ACC112 (cell line): ENCODE results near the gene ZFYVE28.

Experiments used
- H2AFZ ChIP-seq: fragments of 200-600 bp; sonication (generic); one replicate; pipeline ENCODE4 v1.6.0; 2017; ENCODE audit warnings: antibody characterized with exemption, low read length; ENCODE audit not compliant: unreplicated experiment
- H3K27ac ChIP-seq: fragments of 200-600 bp; sonication (generic); 2 replicates; pipeline ENCODE4 v1.5.1; 2014; ENCODE audit warnings: low read depth, mild to moderate bottlenecking, antibody characterized with exemption, low read length, moderate library complexity
- H3K27me3 ChIP-seq: fragments of 200-600 bp; sonication (generic); 2 replicates; pipeline ENCODE4 v1.6.1; 2014; ENCODE audit warnings: mild to moderate bottlenecking, antibody characterized with exemption, low read length, moderate library complexity, mixed read lengths; ENCODE audit not compliant: insufficient read depth
- H3K36me3 ChIP-seq: fragments of 200-600 bp; sonication (generic); 2 replicates; pipeline ENCODE4 v1.6.1; 2016; ENCODE audit warnings: mild to moderate bottlenecking, antibody characterized with exemption, low read length, moderate library complexity, mixed read lengths; ENCODE audit not compliant: insufficient read depth
- H3K4me1 ChIP-seq: fragments of 200-600 bp; sonication (generic); one replicate; pipeline ENCODE4 v1.6.1; 2016; ENCODE audit warnings: low read length, mixed read lengths; ENCODE audit not compliant: insufficient read depth, unreplicated experiment, control insufficient read depth
- H3K4me3 ChIP-seq: fragments of 200-600 bp; sonication (generic); 2 replicates; pipeline ENCODE4 v1.5.1; 2014; ENCODE audit warnings: mild to moderate bottlenecking, low read depth, low read length
- H3K79me2 ChIP-seq: fragments of 200-600 bp; sonication (generic); one replicate; pipeline ENCODE4 v1.6.0; 2016; ENCODE audit warnings: low read length; ENCODE audit not compliant: control insufficient read depth, unreplicated experiment, insufficient read depth

Gene ZFYVE28

GRCh38 chr4:2445130-2445529 is 26.7 kb upstream of the ZFYVE28 start:
- H3K27me3 ChIP-seq, result peaks cover 12% of the 10 kb centered on the region
- H2AFZ ChIP-seq, result no peak overlapping the region
- H3K36me3 ChIP-seq, result no peaks in the 10 kb centered on the region
- H3K79me2 ChIP-seq, result no peaks in the 10 kb centered on the region
- no peak overlapping the region for H3K27ac ChIP-seq
- no peak overlapping the region for H3K4me3 ChIP-seq
- no peaks in the 10 kb centered on the region for H3K4me1 ChIP-seq

DNA sequence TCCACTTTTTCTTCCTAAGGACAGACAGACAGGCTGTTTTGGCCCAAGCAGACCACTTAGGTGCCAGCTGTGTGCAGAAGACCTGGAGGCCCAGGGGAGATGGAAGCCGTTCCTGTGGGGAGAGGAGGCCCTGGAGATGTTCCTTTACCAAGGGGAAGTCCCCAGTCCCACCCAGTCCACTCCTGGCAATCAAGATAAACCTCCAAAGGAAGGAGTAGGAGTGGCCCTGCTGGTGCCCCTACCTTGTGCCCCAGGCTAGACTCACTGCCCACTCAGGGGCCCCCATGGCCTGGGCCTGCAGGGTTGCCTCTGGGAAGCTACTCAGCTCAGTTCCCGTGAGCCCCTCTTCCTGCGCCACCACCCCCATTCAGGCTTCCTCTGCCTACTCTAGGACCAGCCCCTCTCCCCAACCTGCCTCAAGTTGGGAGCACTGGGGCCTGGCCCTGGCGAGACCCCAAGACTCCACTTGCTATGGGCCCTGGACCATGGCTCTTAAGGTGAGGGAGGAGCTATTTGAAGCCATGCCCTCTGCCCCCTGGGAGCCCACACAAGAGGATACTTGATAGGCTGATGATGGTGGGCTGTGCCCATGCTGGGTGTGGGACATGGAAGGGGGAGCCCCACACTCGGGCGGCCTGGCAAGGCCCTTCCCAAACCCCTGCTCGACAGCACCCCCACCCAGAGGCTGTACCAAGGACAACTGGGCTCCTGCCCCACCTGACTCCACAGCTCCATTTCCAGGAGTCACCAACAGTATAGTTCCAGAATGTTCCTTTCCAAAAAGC is 25.7 kb upstream of the ZFYVE28 start:
- Histone ChIP-seq H3K27me3 (peaks cover 12% of the 10 kb centered on the region), H3K79me2 (no peaks in the 10 kb centered on the region), H3K27ac (no peak overlapping the region), H3K36me3 (no peaks in the 10 kb centered on the region), H3K4me1 (no peaks in the 10 kb centered on the region), H2AFZ (no peak overlapping the region), H3K4me3 (no peak overlapping the region)

- Histone ChIP-seq H3K4me3 (no peak overlapping the region), H3K36me3 (no peaks in the 10 kb centered on the region), H2AFZ (no peak overlapping the region), H3K79me2 (no peaks in the 10 kb centered on the region), H3K27me3 (peaks cover 9% of the 10 kb centered on the region), H3K4me1 (no peaks in the 10 kb centered on the region), H3K27ac (no peak overlapping the region)
Observed at GRCh38 chr4:2443061-2443730, 24.8 kb upstream of the ZFYVE28 start.

DNA sequence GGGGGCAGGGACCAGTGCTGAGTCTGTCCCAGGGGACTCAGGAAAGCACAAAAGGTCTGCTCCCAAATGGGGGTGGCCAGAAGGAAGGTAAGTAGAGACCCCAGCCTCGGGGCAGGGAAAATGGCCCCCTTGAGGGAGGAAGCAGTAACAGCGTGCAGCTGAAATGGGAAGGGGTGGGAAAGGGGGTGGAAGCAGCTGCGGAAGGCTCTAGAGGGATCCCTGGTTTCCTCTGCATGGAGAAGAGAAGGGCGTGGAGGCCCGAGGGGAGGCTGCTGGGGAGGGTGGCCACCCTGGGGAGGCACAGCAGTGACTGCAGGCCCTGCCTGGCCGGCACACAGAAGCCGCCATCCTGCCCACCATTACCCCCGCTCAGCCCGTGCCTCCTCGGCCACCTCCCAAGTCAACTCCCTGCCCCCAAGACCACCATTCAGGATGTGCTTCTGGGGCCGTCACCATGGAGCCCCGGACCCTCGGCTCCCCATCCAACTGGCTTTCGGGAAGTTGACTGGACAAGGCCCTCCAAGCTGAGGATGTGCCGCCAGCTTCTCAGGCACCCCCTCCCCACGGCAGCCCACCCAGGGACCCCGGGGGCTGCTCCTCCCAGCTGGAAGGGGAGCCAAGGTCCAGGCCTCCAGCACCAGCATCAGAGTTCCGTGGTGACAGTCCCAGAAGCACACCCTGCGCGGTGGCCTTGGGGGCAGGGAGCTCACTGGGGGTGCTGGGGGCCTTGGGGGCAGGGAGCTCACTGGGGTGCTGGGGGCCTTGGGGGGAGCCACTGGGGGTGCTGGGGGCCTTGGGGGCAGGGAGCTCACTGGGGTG is 23.9 kb upstream of the ZFYVE28 start:
- no peaks in the 10 kb centered on the region for H3K79me2 ChIP-seq
- H3K27me3 ChIP-seq, result peaks cover 9% of the 10 kb centered on the region
- H3K4me1 ChIP-seq, result no peaks in the 10 kb centered on the region
- no peaks in the 10 kb centered on the region for H3K36me3 ChIP-seq
- no peak overlapping the region for H2AFZ ChIP-seq
- H3K27ac ChIP-seq, result no peak overlapping the region
- no peak overlapping the region for H3K4me3 ChIP-seq

GRCh38 chr4:2441393-2442174 is 23.1 kb upstream of the ZFYVE28 start:
- Histone ChIP-seq H3K36me3 (no peaks in the 10 kb centered on the region), H3K4me3 (no peak overlapping the region), H3K27ac (no peak overlapping the region), H3K4me1 (no peaks in the 10 kb centered on the region), H2AFZ (no peak overlapping the region), H3K27me3 (peaks cover 2% of the 10 kb centered on the region; the same call in 1 of the 2 replicates), H3K79me2 (no peaks in the 10 kb centered on the region)

GRCh38 chr4:2438822-2439718 is 20.6 kb upstream of the ZFYVE28 start:
- no peak overlapping the region for H3K4me3 ChIP-seq
- H2AFZ ChIP-seq, result no peak overlapping the region
- no peaks in the 10 kb centered on the region for H3K79me2 ChIP-seq
- no peaks in the 10 kb centered on the region for H3K4me1 ChIP-seq
- H3K36me3 ChIP-seq, result no peaks in the 10 kb centered on the region
- H3K27me3 ChIP-seq, result no peaks in the 10 kb centered on the region
- H3K27ac ChIP-seq, result no peak overlapping the region

DNA sequence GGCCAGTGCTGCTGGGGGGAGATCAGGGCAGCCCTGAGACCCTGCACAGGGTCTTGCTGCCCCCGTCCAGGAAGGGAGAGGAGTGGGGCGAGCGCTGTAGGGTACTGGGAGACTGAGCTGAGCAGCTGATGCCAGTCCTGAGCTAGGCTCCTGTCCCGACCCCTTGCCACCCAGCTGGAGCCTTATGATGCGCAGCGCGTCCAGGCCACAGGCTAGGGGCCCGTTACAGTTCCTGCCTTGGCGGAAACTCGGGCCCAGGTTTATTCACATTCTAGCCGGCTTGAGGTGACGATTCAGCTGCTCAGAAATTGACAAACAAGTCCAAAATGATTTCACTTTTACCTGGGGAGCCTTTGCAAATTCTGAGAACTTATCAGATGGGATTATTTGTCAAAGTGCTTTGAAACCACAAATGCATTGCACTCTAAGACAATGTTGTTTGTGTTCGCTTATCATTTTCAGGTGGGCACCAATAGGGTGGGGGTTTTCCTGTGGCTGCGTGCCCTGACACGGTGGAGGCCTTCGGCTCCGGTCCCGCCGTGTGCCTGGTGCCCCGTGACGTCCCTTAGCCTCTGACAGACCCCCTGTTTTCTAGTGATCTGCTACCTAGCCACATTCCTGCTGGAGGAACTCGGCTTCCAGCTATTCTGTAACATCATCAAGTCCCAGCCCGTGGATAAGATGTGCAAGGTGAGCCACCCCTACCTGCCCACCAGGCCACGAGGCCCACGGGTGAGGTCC is 19.2 kb upstream of the ZFYVE28 start:
- Histone ChIP-seq H3K27me3 (no peaks in the 10 kb centered on the region), H3K79me2 (no peaks in the 10 kb centered on the region), H3K36me3 (no peaks in the 10 kb centered on the region), H3K4me1 (no peaks in the 10 kb centered on the region), H2AFZ (no peak overlapping the region), H3K4me3 (no peak overlapping the region), H3K27ac (no peak overlapping the region)

- Histone ChIP-seq H3K36me3 (no peaks in the 10 kb centered on the region), H2AFZ (no peak overlapping the region), H3K27ac (no peak overlapping the region), H3K4me3 (no peak overlapping the region), H3K4me1 (no peaks in the 10 kb centered on the region), H3K79me2 (no peaks in the 10 kb centered on the region), H3K27me3 (no peaks in the 10 kb centered on the region)
Observed at GRCh38 chr4:2436761-2437474, 18.5 kb upstream of the ZFYVE28 start.

GRCh38 chr4:2436301-2436700 is 17.9 kb upstream of the ZFYVE28 start:
- Histone ChIP-seq H3K79me2 (no peaks in the 10 kb centered on the region), H3K27ac (no peak overlapping the region), H3K4me1 (no peaks in the 10 kb centered on the region), H3K36me3 (no peaks in the 10 kb centered on the region), H3K4me3 (no peak overlapping the region), H3K27me3 (no peaks in the 10 kb centered on the region), H2AFZ (no peak overlapping the region)
